Prostate gland (tissue), 2 donors: ENCODE data around the gene ZBTB8B. TPM values are rescaled to one million over a fixed set of nuclear protein-coding genes. Genes with fewer than 3 reads are reported as not detected.
"Not testable (repeated sequence)": the region's sequence is repeated elsewhere in the genome, so short reads cannot be mapped to it uniquely, and the experiment has no call there.

Source experiments
- DNase-seq: peaks from one replicate; pipeline ENCODE4 v3.0.0-alpha.2; 2019; ENCODE audit warnings: low spot score
- H3K27ac ChIP-seq, 2 donors: fragments of 200-600 bp; sonication (generic); 2 replicates each; pipeline ENCODE4 v1.5.1; 2017 to 2019
- H3K27me3 ChIP-seq: fragments of 200-600 bp; sonication (generic); replicated peaks from 2 replicates; pipeline ENCODE4 v1.5.1; 2019; ENCODE audit not compliant: insufficient read depth
- H3K36me3 ChIP-seq, 2 donors: fragments of 200-600 bp; sonication (generic); 1 replicate in 1 of 2; 2 replicates in 1 of 2; pipeline versions ENCODE4 v1.5.1 to v1.8.1; 2017 to 2019
- H3K4me1 ChIP-seq: fragments of 200-600 bp; sonication (generic); replicated peaks from 2 replicates; pipeline ENCODE4 v1.5.1; 2019
- H3K4me3 ChIP-seq, 2 donors: fragments of 200-600 bp; sonication (generic); 2 replicates each; pipeline ENCODE4 v1.5.1; 2017 to 2019
- H3K9me3 ChIP-seq: fragments of 200-600 bp; sonication (generic); 2 replicates; pipeline ENCODE4 v1.5.1; 2017
- POLR2A ChIP-seq: fragments of 450-650 bp; IDR thresholded peaks from one replicate; pipeline ENCODE4 v1.6.1; 2016; ENCODE audit warnings: antibody characterized with exemption, mild to moderate bottlenecking
- POLR2AphosphoS5 ChIP-seq: sonication (generic); formaldehyde crosslinking; IDR thresholded peaks from one replicate; pipeline ENCODE4 v1.6.1; 2017; ENCODE audit warnings: antibody characterized with exemption
- WGBS: methylation state at CpG from one replicate; pipeline ENCODE4 v1.1.5; 2018; 5-methylcytosine and 5-hydroxymethylcytosine counted together
- intact Hi-C: fragments of 100-400 bp; cut with DNase I; formaldehyde crosslinking; loops from one replicate; pipeline ENCODE4 v1.14.2; 2022
- total RNA-seq, 2 donors: library from RNA; depleted of rRNA; stranded (reverse); fragments of >200 nt; gene quantifications; one replicate each; pipeline ENCODE4 v1.1.0, GENCODE V29; 2016
- TF ChIP-seq, protein P1 (sequence below), 4 experiments: fragments of 200-600 bp in 2 of 4; fragments of 450-650 bp in 2 of 4; sonication (generic) in 2 of 4; IDR thresholded peaks; 1 replicate in 3 of 4; 2 replicates in 1 of 4; pipeline ENCODE4 v1.5.1; 2016 to 2019; ENCODE audit warnings: antibody characterized with exemption in 4 of 4, mild to moderate bottlenecking in 2 of 4, moderate library complexity in 2 of 4

ZBTB8B gene
- total RNA-seq, 2 donors from 2014 or later = 0.18 to 0.45 TPM

DNA sequence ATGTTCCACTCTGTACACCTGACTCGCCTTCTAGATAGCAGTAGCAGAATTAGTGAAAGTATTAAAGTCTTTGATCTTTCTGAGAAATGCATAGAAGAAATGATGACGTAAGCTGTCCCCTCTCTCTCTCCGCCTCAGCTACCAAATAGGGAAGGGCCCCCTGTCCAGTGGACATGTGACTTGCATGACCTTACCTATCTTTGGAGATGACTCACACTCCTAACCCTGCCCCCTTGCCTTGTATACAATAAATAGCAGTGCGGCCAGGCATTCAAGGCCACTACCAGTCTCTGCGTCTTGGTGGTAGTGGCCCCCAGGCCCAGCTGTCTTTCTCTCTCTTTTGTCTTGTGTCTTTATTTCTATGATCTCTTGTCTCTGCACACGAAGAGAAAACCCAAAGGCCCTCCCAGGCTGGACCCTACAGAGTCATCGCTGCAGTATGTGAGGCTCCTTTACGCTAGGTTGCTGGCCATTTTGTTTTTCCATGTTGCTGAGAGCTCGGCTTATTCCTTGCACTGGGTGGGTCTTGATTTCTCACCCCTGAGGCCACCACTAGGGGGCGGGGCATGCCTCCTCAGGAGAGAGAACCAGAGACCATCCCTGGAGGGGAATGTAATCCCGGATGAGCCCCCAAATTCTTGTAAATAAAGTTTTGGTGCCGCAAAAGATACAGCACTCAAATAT, 16.0 kb upstream of the ZBTB8B start:
- Histone ChIP-seq H3K36me3 (no peaks in the 10 kb centered on the region), H3K9me3 (peaks cover 3% of the 10 kb centered on the region), H3K27ac (no peak overlapping the region), H3K4me3 (no peak overlapping the region), H3K27me3 (no peaks in the 10 kb centered on the region), H3K4me1 (no peaks in the 10 kb centered on the region)
- TF ChIP-seq, protein P1, sequence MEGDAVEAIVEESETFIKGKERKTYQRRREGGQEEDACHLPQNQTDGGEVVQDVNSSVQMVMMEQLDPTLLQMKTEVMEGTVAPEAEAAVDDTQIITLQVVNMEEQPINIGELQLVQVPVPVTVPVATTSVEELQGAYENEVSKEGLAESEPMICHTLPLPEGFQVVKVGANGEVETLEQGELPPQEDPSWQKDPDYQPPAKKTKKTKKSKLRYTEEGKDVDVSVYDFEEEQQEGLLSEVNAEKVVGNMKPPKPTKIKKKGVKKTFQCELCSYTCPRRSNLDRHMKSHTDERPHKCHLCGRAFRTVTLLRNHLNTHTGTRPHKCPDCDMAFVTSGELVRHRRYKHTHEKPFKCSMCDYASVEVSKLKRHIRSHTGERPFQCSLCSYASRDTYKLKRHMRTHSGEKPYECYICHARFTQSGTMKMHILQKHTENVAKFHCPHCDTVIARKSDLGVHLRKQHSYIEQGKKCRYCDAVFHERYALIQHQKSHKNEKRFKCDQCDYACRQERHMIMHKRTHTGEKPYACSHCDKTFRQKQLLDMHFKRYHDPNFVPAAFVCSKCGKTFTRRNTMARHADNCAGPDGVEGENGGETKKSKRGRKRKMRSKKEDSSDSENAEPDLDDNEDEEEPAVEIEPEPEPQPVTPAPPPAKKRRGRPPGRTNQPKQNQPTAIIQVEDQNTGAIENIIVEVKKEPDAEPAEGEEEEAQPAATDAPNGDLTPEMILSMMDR (IDR thresholded peaks at IDR 0.05) = no peak
- no peak for TF ChIP-seq POLR2AphosphoS5
- no peak for TF ChIP-seq POLR2A
- intact Hi-C loops = no loop called here
- no peak for DNase-seq
- 88% methylated on average over 12 of the region's 12 CpGs for WGBS

DNA sequence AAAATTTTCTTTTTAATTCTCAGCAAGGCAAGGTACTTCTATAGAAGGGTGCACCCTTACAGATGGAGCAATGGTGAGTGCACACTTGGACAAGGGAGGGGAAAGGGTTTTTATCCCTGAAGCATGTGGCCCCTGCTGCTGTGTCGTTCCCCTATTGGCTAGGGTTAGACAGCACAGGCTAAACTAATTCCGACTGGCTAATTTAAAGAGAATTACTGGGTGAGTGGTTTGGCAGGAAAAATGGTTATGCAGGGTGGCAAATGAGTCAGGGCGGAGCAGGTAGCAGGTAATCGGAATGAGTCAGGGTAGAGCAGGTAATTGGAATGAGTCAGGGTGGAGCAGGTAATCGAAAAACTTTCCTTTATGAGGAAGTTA, 15.4 kb upstream of the ZBTB8B start:
- H3K4me1 ChIP-seq, H3K27me3 ChIP-seq, H3K27ac ChIP-seq, H3K9me3 ChIP-seq, H3K36me3 ChIP-seq, H3K4me3 ChIP-seq, DNase-seq, intact Hi-C loops: not testable (repeated sequence)
- 96% methylated on average over 5 of the region's 5 CpGs for WGBS

DNA sequence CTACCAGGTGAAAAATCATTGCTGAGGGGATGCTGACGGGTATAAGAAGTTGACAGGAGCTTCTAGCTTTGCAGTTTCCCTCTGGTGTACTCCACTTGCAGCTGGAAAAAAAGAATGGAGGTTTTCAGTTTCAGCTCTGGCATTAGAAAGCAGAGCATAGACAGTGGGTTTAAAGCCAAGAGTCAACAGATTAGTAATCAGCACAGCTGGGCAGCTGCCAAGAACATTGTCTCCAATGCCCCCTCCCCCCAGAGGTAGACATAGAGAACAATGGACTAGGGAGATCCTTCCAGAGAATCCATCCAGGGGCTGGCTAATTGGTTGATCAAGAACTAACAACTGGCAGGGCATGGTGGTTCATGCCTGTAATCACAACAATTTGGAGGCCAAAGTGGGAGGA, 10.1 kb upstream of the ZBTB8B start:
- H3K9me3 ChIP-seq = no peaks in the 10 kb centered on the region
- TF ChIP-seq POLR2A (no peak), POLR2AphosphoS5 (peak; percentile 14)
- TF ChIP-seq, protein P1 (IDR thresholded peaks at IDR 0.05) = no peak
- WGBS = 18% methylated on average over 1 of the region's 1 CpG
- H3K4me3 ChIP-seq = no peak overlapping the region
- H3K4me1 ChIP-seq = no peaks in the 10 kb centered on the region
- intact Hi-C loops = loop anchor here (10.0 kb wide), 1 partner anchor 170 kb away; no protein-coding TSS in a partner anchor
- peak; percentile 15 for DNase-seq
- H3K27ac ChIP-seq = no peak overlapping the region
- H3K27me3 ChIP-seq = no peaks in the 10 kb centered on the region
- H3K36me3 ChIP-seq = no peaks in the 10 kb centered on the region

DNA sequence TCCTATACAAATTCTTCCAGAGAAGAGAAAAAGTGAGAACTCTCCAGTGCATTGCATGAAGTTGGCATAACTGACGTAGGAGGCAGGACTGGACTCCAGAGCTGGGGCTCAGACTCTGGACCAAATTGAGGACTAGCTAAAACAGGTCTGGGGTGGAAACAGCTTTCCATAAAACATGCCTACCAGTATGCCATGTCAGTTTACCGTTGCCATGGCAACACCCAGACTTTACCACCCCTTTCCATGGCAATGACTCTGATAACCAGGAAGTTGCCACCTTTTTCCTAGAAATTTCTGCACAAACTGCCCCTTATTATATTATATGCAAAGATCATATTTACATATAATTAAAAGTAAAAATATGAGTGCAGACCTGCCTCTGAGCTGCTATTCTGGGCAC, 8.9 kb upstream of the ZBTB8B start:
- Histone ChIP-seq H3K4me1 (no peaks in the 10 kb centered on the region), H3K36me3 (no peaks in the 10 kb centered on the region), H3K9me3 (no peaks in the 10 kb centered on the region), H3K27ac (no peak overlapping the region), H3K27me3 (no peaks in the 10 kb centered on the region), H3K4me3 (no peak overlapping the region)
- intact Hi-C loops = loop anchor here (10.0 kb wide), 1 partner anchor 169 kb away; no protein-coding TSS in a partner anchor
- 95% methylated on average over 2 of the region's 2 CpGs for WGBS
- DNase-seq = no peak
- TF ChIP-seq POLR2AphosphoS5 = no peak

DNA sequence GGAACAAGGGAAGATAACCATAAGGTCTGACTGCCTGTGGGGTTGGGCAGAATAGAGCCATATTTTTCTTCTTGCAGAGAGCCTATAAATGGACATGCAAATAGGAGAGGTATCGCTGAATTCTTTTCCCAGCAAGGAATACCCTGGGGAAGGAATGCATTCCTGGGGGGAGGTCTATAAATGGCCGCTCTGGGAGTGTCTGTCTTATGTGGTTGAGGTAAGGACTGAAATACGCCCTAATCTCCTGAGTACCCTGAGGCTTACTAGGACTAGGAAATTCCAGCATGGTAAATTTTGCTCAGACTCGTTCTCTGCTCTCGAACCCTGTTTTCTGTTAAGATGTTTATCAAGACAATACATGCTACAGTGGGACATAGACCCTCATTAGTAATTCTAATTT, 6.1 kb upstream of the ZBTB8B start:
- H3K27me3 ChIP-seq, H3K36me3 ChIP-seq, H3K4me3 ChIP-seq, H3K9me3 ChIP-seq, DNase-seq, H3K27ac ChIP-seq, H3K4me1 ChIP-seq: not testable (repeated sequence)
- WGBS = 89% methylated on average over 5 of the region's 5 CpGs
- intact Hi-C loops = loop anchor here (10.0 kb wide), 1 partner anchor 166 kb away; no protein-coding TSS in a partner anchor

DNA sequence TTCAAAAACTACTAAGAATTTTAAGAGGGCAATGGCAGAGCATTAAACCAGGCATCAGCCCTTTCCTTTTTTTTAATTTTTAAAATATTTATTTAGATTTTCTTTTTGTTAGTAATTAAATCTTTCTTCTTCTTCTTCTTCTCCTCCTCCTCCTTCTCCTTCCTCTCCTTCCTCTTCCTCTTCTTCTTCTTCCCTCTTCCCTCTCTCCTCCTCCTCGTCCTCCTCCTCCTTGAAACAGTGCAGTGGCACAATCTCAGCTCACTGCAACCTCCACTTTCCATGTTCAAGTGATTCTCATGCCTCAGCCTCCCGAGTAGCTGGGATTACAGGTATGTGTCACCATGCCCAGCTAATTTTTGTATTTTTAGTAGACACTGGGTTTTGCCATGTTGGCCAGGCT, 1.9 kb upstream of the ZBTB8B start:
- H3K27ac ChIP-seq, intact Hi-C loops, H3K9me3 ChIP-seq, H3K4me3 ChIP-seq, H3K36me3 ChIP-seq, H3K4me1 ChIP-seq, H3K27me3 ChIP-seq, DNase-seq: not testable (repeated sequence)
- WGBS = 94% methylated on average over 2 of the region's 2 CpGs

DNA sequence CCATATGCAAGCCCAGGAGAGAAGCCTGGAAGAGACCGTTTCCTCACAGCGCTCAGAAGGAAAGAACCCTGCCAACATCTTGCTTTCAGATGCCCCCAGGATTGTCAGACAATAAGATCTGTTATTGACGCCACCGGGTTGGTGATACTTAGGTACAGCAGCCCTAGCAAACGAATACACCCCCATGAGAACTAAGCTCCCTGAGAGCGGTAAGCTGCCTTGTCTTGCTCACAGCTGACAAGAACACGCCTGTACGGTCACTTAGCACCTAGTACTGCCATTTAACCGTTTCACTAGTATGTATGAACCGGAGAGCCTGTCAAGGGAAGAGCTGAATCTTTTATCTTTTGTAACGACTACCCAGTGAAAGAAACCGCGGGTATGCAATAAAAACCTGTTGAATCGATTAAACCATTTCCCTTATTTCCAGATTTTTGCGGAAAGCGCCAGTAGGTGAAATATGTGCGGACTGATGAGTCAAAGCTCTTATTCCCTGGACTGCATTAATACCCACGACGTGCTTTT, 619 bp upstream of the ZBTB8B start:
- H3K36me3 ChIP-seq = no peaks in the 10 kb centered on the region
- no peak overlapping the region for H3K27ac ChIP-seq
- WGBS = 4% methylated on average over 19 of the region's 19 CpGs
- peaks cover 5% of the 10 kb centered on the region for H3K4me1 ChIP-seq
- intact Hi-C loops = no loop called here
- TF ChIP-seq POLR2AphosphoS5 (no peak), POLR2A (no peak)
- TF ChIP-seq, protein P1 (IDR thresholded peaks at IDR 0.05) = no peak
- H3K4me3 ChIP-seq = peak overlapping the region; percentile 24 to 41
- no peaks in the 10 kb centered on the region for H3K27me3 ChIP-seq
- no peak for DNase-seq
- no peaks in the 10 kb centered on the region for H3K9me3 ChIP-seq
